Measurements from ENCODE around the gene RBBP4. TPM values are rescaled to one million over a fixed set of nuclear protein-coding genes. Genes with fewer than 3 reads are reported as not detected.

RBBP4 gene
- 209 TPM for polyA plus RNA-seq (2013, experiment 1 of 2)
- polyA plus RNA-seq (2013, experiment 2 of 2), result 210 TPM

GRCh38 chr1:32650752-32651460 lies at the start of gene RBBP4:
RBBP4 (plus strand) TSS chr1:32651208; CDS start chr1:32651307, 99 bp downstream.
- Histone ChIP-seq H3K14ac (ENCODE audit: low read length) (peak within 1 kb of the TSS; percentile 94), H3K4ac (ENCODE audit: low read length) (peak within 1 kb of the TSS; percentile 98), H2BK120ac (ENCODE audit: low read depth, low read length) (peak within 1 kb of the TSS; percentile 91), H3K27me3 (ENCODE audit: control insufficient read depth in 3 of 3, insufficient read depth in 3 of 3, low read depth in 1 of 3, low read length in 3 of 3) (no peaks in the 10 kb centered on the region), H2AK5ac (ENCODE audit: low read depth, low read length) (peak within 1 kb of the TSS; percentile 10), H3K4me2 (ENCODE audit: insufficient read depth, low read length, poor library complexity, severe bottlenecking) (peak within 1 kb of the TSS; percentile 84), H3K4me1 (ENCODE audit: control insufficient read depth in 2 of 2, insufficient read depth in 1 of 2, low read depth in 1 of 2, low read length in 2 of 2) (peaks cover 5% of the 10 kb centered on the region in 2 donors), H2BK5ac (ENCODE audit: low read length) (peak within 1 kb of the TSS; percentile 62), H3K27ac (replicated peaks; ENCODE audit: low read length) (peak within 1 kb of the TSS; percentile 99), H2BK12ac (ENCODE audit: low read length) (peak within 1 kb of the TSS; percentile 41), H2BK15ac (ENCODE audit: low read length) (peak within 1 kb of the TSS; percentile 60), H3K79me1 (ENCODE audit: low read depth, low read length) (peaks cover 4% of the 10 kb centered on the region), H4K8ac (ENCODE audit: low read depth, low read length) (peak within 1 kb of the TSS; percentile 96), H2AFZ (ENCODE audit: low read length) (peak within 1 kb of the TSS; percentile 93), H3K9ac (ENCODE audit: low read depth, low read length, poor library complexity) (peak within 1 kb of the TSS; percentile 99), H3K9me3 (replicated peaks in 1 of 2; ENCODE audit: control insufficient read depth in 2 of 2, insufficient read depth in 1 of 2, low read depth in 1 of 2, low read length in 2 of 2) (peaks cover 0 to 11% of the 10 kb centered on the region in 2 donors), H3K23ac (ENCODE audit: low read depth, low read length, poor library complexity) (peak within 1 kb of the TSS; percentile 99), H4K91ac (ENCODE audit: low read depth, low read length, poor library complexity) (peak within 1 kb of the TSS; percentile 87), H3K4me3 (ENCODE audit: low read length in 2 of 2) (peak within 1 kb of the TSS; percentile 79 to 94), H3K36me3 (replicated peaks in 1 of 2; ENCODE audit: control insufficient read depth in 2 of 2, insufficient read depth in 2 of 2, low read length in 2 of 2) (peaks cover 18 to 55% of the 10 kb centered on the region in 2 donors), H3K18ac (ENCODE audit: low read length) (peak within 1 kb of the TSS; percentile 100)
- DNase-seq (ENCODE audit: low spot score), result peak; percentile 98
- no CpG with 5 or more reads among the region's 67 CpGs for WGBS, 2 donors (ENCODE audit: extremely low coverage in 2 of 2, insufficient read length in 2 of 2, insufficient replicate concordance in 1 of 2)

- no CpG with 5 or more reads among the region's 17 CpGs for WGBS, 2 donors (ENCODE audit: extremely low coverage in 2 of 2, insufficient read length in 2 of 2, insufficient replicate concordance in 1 of 2)
- H3K4me3 ChIP-seq (ENCODE audit: low read length in 2 of 2), result no peak overlapping the region
These were observed 45.1 kb upstream of the RBBP4 start for GRCh38 chr1:32605711-32606424.

GRCh38 chr1:32606565-32607371 lies 44.2 kb upstream of the RBBP4 start:
- whole genome bisulfite sequencing, 2 donors (ENCODE audit: extremely low coverage in 2 of 2, insufficient read length in 2 of 2, insufficient replicate concordance in 1 of 2), result no CpG with 5 or more reads among the region's 11 CpGs

More at GRCh38 chr1:32605711-32606424, 45.1 kb upstream of the RBBP4 start:
- Histone ChIP-seq H4K8ac (ENCODE audit: low read depth, low read length) (no peak overlapping the region), H3K36me3 (replicated peaks in 1 of 2; ENCODE audit: control insufficient read depth in 2 of 2, insufficient read depth in 2 of 2, low read length in 2 of 2) (peaks cover 11 to 40% of the 10 kb centered on the region in 2 donors), H4K91ac (ENCODE audit: low read depth, low read length, poor library complexity) (no peak overlapping the region), H3K4ac (ENCODE audit: low read length) (no peak overlapping the region), H3K18ac (ENCODE audit: low read length) (no peak overlapping the region), H3K9ac (ENCODE audit: low read depth, low read length, poor library complexity) (no peak overlapping the region), H2BK5ac (ENCODE audit: low read length) (peak overlapping the region; percentile 87), H3K9me3 (replicated peaks in 1 of 2; ENCODE audit: control insufficient read depth in 2 of 2, insufficient read depth in 1 of 2, low read depth in 1 of 2, low read length in 2 of 2) (peaks cover 0 to 2% of the 10 kb centered on the region in 2 donors), H3K27me3 (ENCODE audit: control insufficient read depth in 3 of 3, insufficient read depth in 3 of 3, low read depth in 1 of 3, low read length in 3 of 3) (no peaks in the 10 kb centered on the region), H2AFZ (ENCODE audit: low read length) (no peak overlapping the region), H3K27ac (replicated peaks; ENCODE audit: low read length) (no peak overlapping the region), H2BK120ac (ENCODE audit: low read depth, low read length) (no peak overlapping the region), H2BK15ac (ENCODE audit: low read length) (no peak overlapping the region), H3K79me1 (ENCODE audit: low read depth, low read length) (peaks cover 3% of the 10 kb centered on the region), H3K4me2 (ENCODE audit: insufficient read depth, low read length, poor library complexity, severe bottlenecking) (no peak overlapping the region), H3K4me1 (ENCODE audit: control insufficient read depth in 2 of 2, insufficient read depth in 1 of 2, low read depth in 1 of 2, low read length in 2 of 2) (no peaks in the 10 kb centered on the region), H3K14ac (ENCODE audit: low read length) (no peak overlapping the region), H2BK12ac (ENCODE audit: low read length) (no peak overlapping the region), H2AK5ac (ENCODE audit: low read depth, low read length) (no peak overlapping the region), H3K23ac (ENCODE audit: low read depth, low read length, poor library complexity) (peak overlapping the region; percentile 89)
- DNase-seq (ENCODE audit: low spot score), result no peak

More at GRCh38 chr1:32606565-32607371, 44.2 kb upstream of the RBBP4 start:
- H3K9ac ChIP-seq (ENCODE audit: low read depth, low read length, poor library complexity), result no peak overlapping the region
- H3K27ac ChIP-seq (replicated peaks; ENCODE audit: low read length), result no peak overlapping the region
- H3K4me1 ChIP-seq (ENCODE audit: control insufficient read depth in 2 of 2, insufficient read depth in 1 of 2, low read depth in 1 of 2, low read length in 2 of 2), result no peaks in the 10 kb centered on the region
- no peak overlapping the region for H2AFZ ChIP-seq (ENCODE audit: low read length)
- no peaks in the 10 kb centered on the region for H3K27me3 ChIP-seq (ENCODE audit: control insufficient read depth in 3 of 3, insufficient read depth in 3 of 3, low read depth in 1 of 3, low read length in 3 of 3)
- H3K18ac ChIP-seq (ENCODE audit: low read length), result peak overlapping the region; percentile 38
- DNase-seq (ENCODE audit: low spot score), result no peak
- no peak overlapping the region for H2AK5ac ChIP-seq (ENCODE audit: low read depth, low read length)
- no peak overlapping the region for H2BK120ac ChIP-seq (ENCODE audit: low read depth, low read length)
- H3K14ac ChIP-seq (ENCODE audit: low read length), result no peak overlapping the region
- H2BK15ac ChIP-seq (ENCODE audit: low read length), result no peak overlapping the region
- peaks cover 0 to 2% of the 10 kb centered on the region in 2 donors for H3K9me3 ChIP-seq (replicated peaks in 1 of 2; ENCODE audit: control insufficient read depth in 2 of 2, insufficient read depth in 1 of 2, low read depth in 1 of 2, low read length in 2 of 2)
- H4K8ac ChIP-seq (ENCODE audit: low read depth, low read length), result no peak overlapping the region
- no peak overlapping the region for H3K4me3 ChIP-seq (ENCODE audit: low read length in 2 of 2)
- no peak overlapping the region for H3K23ac ChIP-seq (ENCODE audit: low read depth, low read length, poor library complexity)
- no peak overlapping the region for H4K91ac ChIP-seq (ENCODE audit: low read depth, low read length, poor library complexity)
- peak overlapping the region; percentile 10 for H2BK12ac ChIP-seq (ENCODE audit: low read length)
- peaks cover 3% of the 10 kb centered on the region for H3K79me1 ChIP-seq (ENCODE audit: low read depth, low read length)
- H3K4ac ChIP-seq (ENCODE audit: low read length), result no peak overlapping the region
- no peak overlapping the region for H3K4me2 ChIP-seq (ENCODE audit: insufficient read depth, low read length, poor library complexity, severe bottlenecking)
- peak overlapping the region; percentile 87 for H2BK5ac ChIP-seq (ENCODE audit: low read length)
- H3K36me3 ChIP-seq (replicated peaks in 1 of 2; ENCODE audit: control insufficient read depth in 2 of 2, insufficient read depth in 2 of 2, low read length in 2 of 2), result peaks cover 11 to 34% of the 10 kb centered on the region in 2 donors
